PC-9 (cell line): ENCODE data around the gene PHLPP1. TPM values are rescaled to one million over a fixed set of nuclear protein-coding genes. Genes with fewer than 3 reads are reported as not detected.

Experiments used
- BruUV-seq: library from RNA; stranded (reverse); fragments of 400-500 nt; replicated peaks from 2 replicates; lab custom pipeline; 2021; lab: Mats Ljungman, UMichigan
- CTCF ChIA-PET: fragments of 300-600 bp; sonication (Branson Sonifier 250); formaldehyde crosslinking; loops from one replicate; lab custom pipeline; 2022; ENCODE audit warnings: antibody characterized with exemption; lab: Charles Lee
- POLR2A ChIA-PET: fragments of 300-600 bp; sonication (Branson Sonifier 250); formaldehyde crosslinking; loops from one replicate; lab custom pipeline; 2022; ENCODE audit warnings: antibody characterized with exemption; ENCODE audit not compliant: unreplicated experiment; lab: Charles Lee
- DNase-seq, 2 experiments: peaks; one replicate each; pipeline versions ENCODE4 v3.0.0 to v3.0.0-alpha.2; 2015 to 2022; ENCODE audit warnings: mixed read lengths in 1 of 2
- H2AFZ ChIP-seq: fragments of 200-600 bp; sonication (generic); 2 replicates; pipeline ENCODE4 v1.8.1; 2017; ENCODE audit warnings: antibody characterized with exemption
- H3F3A ChIP-seq: fragments of 200-600 bp; sonication (generic); 2 replicates; pipeline ENCODE4 v1.8.1; 2017; ENCODE audit warnings: antibody characterized with exemption, mild to moderate bottlenecking, low read depth; ENCODE audit not compliant: insufficient read depth
- H3K27ac ChIP-seq: fragments of 200-600 bp; sonication (generic); 2 replicates; pipeline ENCODE4 v1.6.1; 2016; ENCODE audit warnings: mixed run types
- H3K27me3 ChIP-seq: fragments of 200-600 bp; sonication (generic); 2 replicates; pipeline ENCODE4 v1.6.1; 2016; ENCODE audit warnings: low read depth, mixed run types; ENCODE audit not compliant: insufficient read depth
- H3K36me3 ChIP-seq: fragments of 200-600 bp; sonication (generic); 2 replicates; pipeline ENCODE4 v1.6.1; 2016; ENCODE audit warnings: low read depth, mixed run types
- H3K4me1 ChIP-seq: fragments of 200-600 bp; sonication (generic); replicated peaks from 2 replicates; pipeline ENCODE4 v1.6.1; 2016; ENCODE audit warnings: mixed run types; ENCODE audit not compliant: insufficient read depth
- H3K4me2 ChIP-seq: fragments of 200-600 bp; sonication (generic); 2 replicates; pipeline ENCODE4 v1.6.1; 2017; ENCODE audit warnings: mixed run types
- H3K4me3 ChIP-seq: fragments of 200-600 bp; sonication (generic); 2 replicates; pipeline ENCODE4 v1.6.1; 2016; ENCODE audit warnings: mixed run types
- H3K79me2 ChIP-seq: fragments of 200-600 bp; sonication (generic); 2 replicates; pipeline ENCODE4 v1.6.1; 2017; ENCODE audit warnings: low read depth, mixed run types
- H3K9me2 ChIP-seq: fragments of 200-600 bp; sonication (generic); 2 replicates; pipeline ENCODE4 v1.8.1; 2017; ENCODE audit warnings: mild to moderate bottlenecking; ENCODE audit not compliant: insufficient read depth
- H3K9me3 ChIP-seq: fragments of 200-600 bp; sonication (generic); 2 replicates; pipeline ENCODE4 v1.8.1; 2016; ENCODE audit warnings: low read depth; ENCODE audit not compliant: insufficient read depth
- H4K20me1 ChIP-seq: fragments of 200-600 bp; sonication (generic); 2 replicates; pipeline ENCODE4 v1.8.1; 2017; ENCODE audit not compliant: insufficient read depth
- CTCF ChIP-seq: fragments of 200-600 bp; sonication (generic); conservative IDR thresholded peaks from 2 replicates; pipeline ENCODE4 v1.6.1; 2017; ENCODE audit warnings: mixed run types, antibody characterized with exemption, mild to moderate bottlenecking, moderate library complexity
- EZH2 ChIP-seq: fragments of 200-600 bp; sonication (generic); IDR thresholded peaks from 2 replicates; pipeline ENCODE4 v1.8.0; 2017; ENCODE audit warnings: antibody characterized with exemption, low read depth
- intact Hi-C: fragments of 100-400 bp; cut with micrococcal nuclease; formaldehyde crosslinking; loops from one replicate; pipeline ENCODE4 v1.10.0; 2022; ENCODE audit not compliant: unreplicated experiment
- total RNA-seq: library from RNA; stranded (reverse); gene quantifications from 2 replicates; pipeline ENCODE4 v1.2.3, GENCODE V29; 2021

PHLPP1 gene
- total RNA-seq, 1 experiment from 2014 or later = 21.1 TPM

GRCh38 chr18:62825382-62825781 lies 110.0 kb downstream of the PHLPP1 start:
- Histone ChIP-seq H3K79me2 (peaks cover 10% of the 10 kb centered on the region), H3F3A (no peaks in the 10 kb centered on the region), H3K4me3 (no peak overlapping the region), H2AFZ (no peak overlapping the region), H3K36me3 (0 out of 2 replicates have a peak, but pooled peaks cover 1% of the 10 kb centered on the region), H3K9me3 (no peaks in the 10 kb centered on the region), H3K27me3 (no peaks in the 10 kb centered on the region), H3K9me2 (no peaks in the 10 kb centered on the region), H3K4me1 (no peaks in the 10 kb centered on the region), H4K20me1 (no peaks in the 10 kb centered on the region), H3K4me2 (no peak overlapping the region), H3K27ac (no peak overlapping the region)
- no peak for TF ChIP-seq CTCF
- TF ChIP-seq EZH2 = no peak
- ChIA-PET CTCF (no interaction called here), POLR2A (interaction anchor here (0.6 kb wide), 1 partner anchor 42 kb away, joined by 3 read pairs; no protein-coding TSS in a partner anchor)
- intact Hi-C loops = no loop called here
- no TSS peak for BruUV-seq
- no peak for DNase-seq

DNA sequence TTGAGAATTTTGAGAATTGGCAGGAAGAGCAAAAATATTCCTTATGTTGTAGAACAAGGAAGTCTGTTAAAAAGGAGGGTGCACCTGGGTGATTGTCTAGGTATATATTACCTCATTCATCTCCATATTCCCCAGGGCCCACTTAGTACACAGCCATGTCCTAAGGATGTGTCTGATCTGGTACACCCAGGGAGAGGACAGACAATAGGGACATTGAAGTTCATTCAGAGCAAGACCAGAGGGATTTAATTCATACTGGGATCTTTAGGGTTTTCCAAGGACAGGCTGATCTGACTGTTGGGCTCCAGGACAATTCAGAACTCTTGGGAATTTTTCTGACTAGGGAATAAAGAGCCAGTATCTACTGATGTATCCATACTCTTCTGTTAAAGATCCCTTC lies 112.1 kb downstream of the PHLPP1 start:
- Histone ChIP-seq H3K9me3 (no peaks in the 10 kb centered on the region), H3K4me3 (no peak overlapping the region), H3K27ac (no peak overlapping the region), H2AFZ (no peak overlapping the region), H3K4me1 (peaks cover 13% of the 10 kb centered on the region), H3K27me3 (no peaks in the 10 kb centered on the region), H3K36me3 (0 out of 2 replicates have a peak, but pooled peaks cover 6% of the 10 kb centered on the region), H4K20me1 (no peaks in the 10 kb centered on the region), H3K79me2 (peaks cover 10% of the 10 kb centered on the region), H3F3A (peaks cover 9% of the 10 kb centered on the region), H3K9me2 (no peaks in the 10 kb centered on the region), H3K4me2 (no peak overlapping the region)
- no peak for DNase-seq
- ChIA-PET POLR2A (no interaction called here), CTCF (no interaction called here)
- TF ChIP-seq EZH2 (no peak), CTCF (no peak)
- no TSS peak for BruUV-seq
- intact Hi-C loops = no loop called here

DNA sequence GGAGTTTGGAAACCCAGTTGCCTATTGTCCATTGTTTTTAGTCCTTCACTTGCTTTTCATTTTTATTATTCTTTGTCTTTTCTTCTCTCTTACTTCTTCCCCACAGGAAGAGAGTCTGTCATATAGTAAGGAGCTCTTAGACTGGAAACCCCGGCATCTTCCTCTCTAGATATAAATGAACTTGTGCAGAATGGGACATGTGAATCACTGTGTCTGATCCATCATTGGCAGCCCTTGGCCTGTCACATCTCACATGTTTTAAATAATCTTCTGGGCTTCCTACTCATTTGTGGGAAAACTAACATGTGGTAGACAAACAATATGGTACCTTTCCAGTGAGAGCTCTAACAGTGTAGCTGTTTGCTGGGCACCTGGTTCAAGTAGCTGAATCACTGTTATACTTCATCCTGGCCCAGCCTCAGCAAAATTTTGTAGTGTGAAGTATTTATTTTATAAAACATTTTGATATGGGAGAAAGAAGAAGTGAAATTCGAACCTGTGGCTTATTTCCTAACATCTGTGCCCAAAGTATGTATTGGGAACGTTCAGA lies 112.8 kb downstream of the PHLPP1 start:
- CTCF ChIA-PET = no interaction called here
- H3K4me2 ChIP-seq = no peak overlapping the region
- H3K9me2 ChIP-seq = no peaks in the 10 kb centered on the region
- intact Hi-C loops = no loop called here
- no peaks in the 10 kb centered on the region for H3K9me3 ChIP-seq
- H3K27me3 ChIP-seq = no peaks in the 10 kb centered on the region
- DNase-seq = no peak
- no peak overlapping the region for H3K27ac ChIP-seq
- H4K20me1 ChIP-seq = no peaks in the 10 kb centered on the region
- H3F3A ChIP-seq = peaks cover 15% of the 10 kb centered on the region
- H3K4me1 ChIP-seq = peaks cover 20% of the 10 kb centered on the region
- POLR2A ChIA-PET = no interaction called here
- H2AFZ ChIP-seq = no peak overlapping the region
- H3K4me3 ChIP-seq = no peak overlapping the region
- TF ChIP-seq CTCF (no peak), EZH2 (no peak)
- H3K79me2 ChIP-seq = peaks cover 10% of the 10 kb centered on the region
- H3K36me3 ChIP-seq = 0 out of 2 replicates have a peak, but pooled peaks cover 6% of the 10 kb centered on the region
- no TSS peak for BruUV-seq
